ENCODE results near the gene ITPR1.

Gene ITPR1

DNA sequence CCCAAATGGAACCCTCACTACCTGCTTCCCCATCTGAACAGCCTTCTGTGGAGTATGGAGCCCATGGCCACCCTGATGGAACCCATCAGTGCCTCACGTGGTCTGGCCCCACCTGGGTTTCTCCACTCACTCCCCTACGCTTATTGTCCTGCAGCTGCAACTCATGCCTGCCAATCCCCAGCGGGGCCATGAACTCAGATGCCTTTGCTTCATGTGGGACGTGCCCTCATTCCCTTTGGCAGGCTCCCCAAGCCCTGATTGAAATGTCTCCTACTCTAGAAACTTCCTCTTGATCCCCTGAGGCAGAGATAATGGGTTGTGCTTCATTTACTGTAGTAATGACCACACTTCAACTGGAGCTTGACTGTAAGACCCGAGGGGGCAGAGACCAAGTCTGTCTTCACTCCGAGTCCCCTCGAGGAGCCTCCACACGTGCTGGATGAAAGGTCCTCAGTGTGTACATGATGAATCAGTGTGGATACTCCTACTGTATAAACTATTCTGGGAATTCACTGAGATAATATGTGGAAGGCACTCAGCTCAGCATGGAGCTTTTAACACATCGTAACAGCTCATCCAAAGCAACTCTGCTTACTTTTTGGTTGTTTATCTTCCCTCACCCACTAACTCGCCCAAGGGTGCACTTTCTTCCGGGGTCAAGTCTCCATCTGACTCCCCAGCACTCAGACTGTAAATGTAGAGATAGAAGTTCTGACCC is 253.3 kb downstream of the ITPR1 start:
- no peaks in the 10 kb centered on the region; the same call in 1 of the 2 replicates for H3K36me3 ChIP-seq
- no peak overlapping the region for H3K4me3 ChIP-seq (ENCODE audit: low read depth, low read length)
- H3K27me3 ChIP-seq, result no peaks in the 10 kb centered on the region
- TF ChIP-seq, protein P1, sequence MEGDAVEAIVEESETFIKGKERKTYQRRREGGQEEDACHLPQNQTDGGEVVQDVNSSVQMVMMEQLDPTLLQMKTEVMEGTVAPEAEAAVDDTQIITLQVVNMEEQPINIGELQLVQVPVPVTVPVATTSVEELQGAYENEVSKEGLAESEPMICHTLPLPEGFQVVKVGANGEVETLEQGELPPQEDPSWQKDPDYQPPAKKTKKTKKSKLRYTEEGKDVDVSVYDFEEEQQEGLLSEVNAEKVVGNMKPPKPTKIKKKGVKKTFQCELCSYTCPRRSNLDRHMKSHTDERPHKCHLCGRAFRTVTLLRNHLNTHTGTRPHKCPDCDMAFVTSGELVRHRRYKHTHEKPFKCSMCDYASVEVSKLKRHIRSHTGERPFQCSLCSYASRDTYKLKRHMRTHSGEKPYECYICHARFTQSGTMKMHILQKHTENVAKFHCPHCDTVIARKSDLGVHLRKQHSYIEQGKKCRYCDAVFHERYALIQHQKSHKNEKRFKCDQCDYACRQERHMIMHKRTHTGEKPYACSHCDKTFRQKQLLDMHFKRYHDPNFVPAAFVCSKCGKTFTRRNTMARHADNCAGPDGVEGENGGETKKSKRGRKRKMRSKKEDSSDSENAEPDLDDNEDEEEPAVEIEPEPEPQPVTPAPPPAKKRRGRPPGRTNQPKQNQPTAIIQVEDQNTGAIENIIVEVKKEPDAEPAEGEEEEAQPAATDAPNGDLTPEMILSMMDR (IDR thresholded peaks at IDR 0.05; ENCODE audit: low read depth, low read length), result no peak
- no peaks in the 10 kb centered on the region for H3K9me3 ChIP-seq
- no peak for DNase-seq
- peaks cover 4% of the 10 kb centered on the region; the same call in 1 of the 2 replicates for H3K4me1 ChIP-seq

DNA sequence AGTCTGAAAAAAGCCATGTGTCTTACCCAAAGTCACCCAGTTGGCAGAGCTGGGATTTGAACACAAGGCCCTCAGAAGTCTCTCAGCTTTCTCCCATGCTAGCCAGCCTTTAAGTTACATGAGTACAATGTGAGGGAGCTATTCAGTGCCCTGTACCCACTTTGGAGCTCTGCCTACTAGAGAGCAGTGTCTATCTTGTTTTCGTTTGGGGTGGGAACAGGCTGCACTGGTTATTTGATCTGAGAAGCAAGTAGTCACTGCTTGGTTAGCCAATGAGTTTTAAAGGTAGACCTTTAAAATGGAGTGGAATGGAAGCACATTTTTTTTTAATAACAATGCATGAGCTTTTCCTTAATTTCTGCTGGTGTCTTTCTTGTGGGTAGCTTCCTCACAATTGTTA is 255.0 kb downstream of the ITPR1 start:
- no peak for DNase-seq
- Histone ChIP-seq H3K27me3 (no peaks in the 10 kb centered on the region), H3K9me3 (no peaks in the 10 kb centered on the region), H3K4me3 (ENCODE audit: low read depth, low read length) (no peak overlapping the region), H3K36me3 (no peaks in the 10 kb centered on the region; the same call in 1 of the 2 replicates), H3K4me1 (peaks cover 2% of the 10 kb centered on the region; the same call in 1 of the 2 replicates)
- TF ChIP-seq, protein P1 (IDR thresholded peaks at IDR 0.05; ENCODE audit: low read depth, low read length), result no peak

DNA sequence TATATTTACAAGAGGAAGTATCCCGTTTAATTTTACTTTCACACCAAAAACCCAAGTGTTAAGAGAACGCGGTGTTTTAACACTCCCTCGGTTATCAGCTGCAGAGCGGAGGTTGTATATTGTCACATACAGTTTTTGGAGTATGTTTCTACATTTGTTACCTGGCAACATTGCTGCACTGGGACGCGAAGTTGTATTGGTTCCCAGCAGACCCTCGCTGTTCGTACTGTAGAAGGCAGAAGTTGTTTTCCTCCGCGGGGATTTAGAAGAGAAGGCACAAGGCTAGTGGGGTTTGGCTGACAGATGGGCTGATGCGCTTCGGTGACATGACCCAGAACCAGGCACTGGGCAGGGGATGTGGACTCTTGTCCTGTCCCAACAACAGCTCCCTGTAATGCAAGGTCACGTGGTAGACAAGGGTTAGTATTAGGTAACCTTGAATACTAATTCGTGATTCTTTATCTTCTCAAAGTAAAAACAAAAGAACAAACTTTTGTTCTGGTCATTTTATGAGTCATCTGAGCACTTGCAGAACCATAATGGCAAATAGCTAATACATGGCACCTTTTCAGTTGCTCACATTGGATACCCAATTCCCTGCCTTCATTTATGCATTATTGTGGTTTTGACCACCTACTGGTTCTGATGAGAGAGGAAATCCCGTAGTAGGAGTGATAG is 255.7 kb downstream of the ITPR1 start:
- DNase-seq, result no peak

DNA sequence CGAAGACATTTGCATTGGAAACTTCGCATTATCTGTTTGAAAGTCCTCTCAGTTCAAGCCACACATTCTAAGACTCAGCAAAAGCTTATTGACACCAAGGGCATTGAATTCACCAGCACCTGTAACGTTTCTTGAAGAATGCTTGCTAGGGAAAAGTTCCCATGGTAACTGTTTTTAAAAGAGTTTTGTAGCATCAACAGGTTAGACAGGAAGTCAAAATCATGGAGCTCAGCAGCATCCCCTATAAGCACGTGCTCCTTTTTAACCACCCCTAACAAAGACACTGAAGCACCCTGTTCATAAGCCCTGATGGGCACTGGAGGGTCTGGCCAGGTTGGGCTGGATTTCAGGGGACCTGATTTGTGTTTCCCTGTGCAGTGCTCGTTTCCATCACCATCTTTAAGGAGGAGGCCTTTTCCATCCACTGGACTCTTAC is 256.4 kb downstream of the ITPR1 start:
- no peaks in the 10 kb centered on the region for H3K4me1 ChIP-seq
- no peak for DNase-seq
- H3K9me3 ChIP-seq, result no peaks in the 10 kb centered on the region
- H3K27me3 ChIP-seq, result no peaks in the 10 kb centered on the region
- H3K4me3 ChIP-seq (ENCODE audit: low read depth, low read length), result no peak overlapping the region
- peaks cover 2% of the 10 kb centered on the region for H3K36me3 ChIP-seq
- TF ChIP-seq, protein P1 (IDR thresholded peaks at IDR 0.05; ENCODE audit: low read depth, low read length), result no peak

More for the DNA sequence above, 255.7 kb downstream of the ITPR1 start:
- Histone ChIP-seq H3K36me3 (no peaks in the 10 kb centered on the region; the same call in 1 of the 2 replicates), H3K9me3 (no peaks in the 10 kb centered on the region), H3K4me3 (ENCODE audit: low read depth, low read length) (no peak overlapping the region), H3K4me1 (no peaks in the 10 kb centered on the region), H3K27me3 (no peaks in the 10 kb centered on the region)
- TF ChIP-seq, protein P1 (IDR thresholded peaks at IDR 0.05; ENCODE audit: low read depth, low read length), result no peak

DNA sequence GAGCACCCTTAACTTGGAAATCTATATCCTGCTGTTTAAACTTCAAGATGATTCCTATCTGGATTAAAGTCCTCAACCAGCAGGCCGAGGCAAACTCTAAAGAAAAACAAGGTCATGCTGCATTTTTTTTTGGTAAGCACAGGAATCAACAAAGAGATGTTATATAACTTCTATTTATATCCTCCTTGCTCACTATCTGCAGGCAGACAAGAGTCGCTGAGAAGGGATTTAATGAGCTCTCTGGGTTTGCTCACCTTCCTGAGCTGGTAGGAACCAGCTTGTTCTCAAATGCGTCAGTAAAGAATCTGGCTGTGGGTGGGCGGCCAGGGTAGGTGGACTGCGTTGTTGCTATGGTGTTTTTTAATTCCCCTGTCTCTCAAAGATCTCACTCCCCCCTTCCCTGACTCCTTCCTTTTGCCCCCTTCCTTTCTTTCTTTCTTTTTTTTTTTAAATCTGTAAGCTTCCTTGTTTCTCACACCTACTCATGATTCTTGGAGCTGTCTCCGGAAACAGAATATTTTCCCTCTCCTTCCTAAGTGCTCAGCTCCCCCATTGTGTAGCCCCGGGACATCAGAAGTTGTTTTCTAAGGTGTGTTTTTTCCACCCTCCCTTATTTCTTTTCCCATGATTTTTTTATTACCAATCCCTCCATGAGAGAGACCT is 257.3 kb downstream of the ITPR1 start:
- no peak overlapping the region for H3K4me3 ChIP-seq (ENCODE audit: low read depth, low read length)
- no peaks in the 10 kb centered on the region for H3K4me1 ChIP-seq
- H3K36me3 ChIP-seq, result peaks cover 3% of the 10 kb centered on the region
- no peaks in the 10 kb centered on the region for H3K27me3 ChIP-seq
- TF ChIP-seq, protein P1 (IDR thresholded peaks at IDR 0.05; ENCODE audit: low read depth, low read length), result no peak
- DNase-seq, result no peak
- no peaks in the 10 kb centered on the region for H3K9me3 ChIP-seq
